HG03066 (cell line): ENCODE measurements around the gene ITPKA.
"Not testable (repeated sequence)": the region's sequence is repeated elsewhere in the genome, so short reads cannot be mapped to it uniquely, and the experiment has no call there.

Source experiments
- ATAC-seq: cut with Tn5 transposase; IDR thresholded peaks from one replicate; pipeline ENCODE4 v1.9.1; 2021; ENCODE audit warnings: low read depth; ENCODE audit not compliant: unreplicated experiment

Gene ITPKA

DNA sequence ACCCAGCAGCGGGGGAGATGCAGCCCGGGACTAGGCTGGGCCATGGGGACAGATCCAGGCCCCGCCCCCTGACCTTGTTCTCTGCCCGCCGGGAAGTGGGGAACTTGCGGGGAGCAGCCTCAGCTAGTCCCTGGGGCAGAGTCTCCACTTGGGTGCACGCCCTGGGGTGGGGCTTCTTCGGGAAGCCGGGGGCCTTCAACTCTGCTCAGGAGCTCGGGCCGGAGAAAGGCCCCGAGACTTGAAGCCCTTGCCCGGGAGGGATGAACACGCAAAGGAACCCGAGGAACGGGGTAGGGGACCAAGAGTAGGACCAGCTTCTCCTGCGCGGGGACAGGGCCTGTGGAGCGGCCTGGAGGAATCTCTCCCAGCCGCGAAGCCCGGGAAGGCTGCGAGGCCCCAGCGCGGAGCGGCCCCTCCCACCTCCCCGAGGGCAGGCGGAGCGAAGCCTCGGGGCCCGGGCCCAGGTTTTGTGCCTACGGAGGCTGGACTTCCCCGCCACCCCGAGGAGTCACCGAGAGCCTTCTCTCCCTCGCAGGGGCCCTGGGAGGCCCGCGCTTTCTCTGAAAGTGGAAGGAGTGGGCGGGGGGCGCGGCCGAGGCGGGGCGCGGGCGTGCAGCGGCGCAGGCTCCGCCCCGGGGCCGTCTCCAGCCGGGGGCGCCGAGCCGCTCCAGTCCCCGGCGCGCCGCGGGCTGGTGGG, at the start of gene ITPKA:
TSS of gene ITPKA (plus strand) at position 670 of the 697 bp plus-strand sequence. CDS start 54 bp downstream, outside the sequence.
- peak; percentile 70 for ATAC-seq

DNA sequence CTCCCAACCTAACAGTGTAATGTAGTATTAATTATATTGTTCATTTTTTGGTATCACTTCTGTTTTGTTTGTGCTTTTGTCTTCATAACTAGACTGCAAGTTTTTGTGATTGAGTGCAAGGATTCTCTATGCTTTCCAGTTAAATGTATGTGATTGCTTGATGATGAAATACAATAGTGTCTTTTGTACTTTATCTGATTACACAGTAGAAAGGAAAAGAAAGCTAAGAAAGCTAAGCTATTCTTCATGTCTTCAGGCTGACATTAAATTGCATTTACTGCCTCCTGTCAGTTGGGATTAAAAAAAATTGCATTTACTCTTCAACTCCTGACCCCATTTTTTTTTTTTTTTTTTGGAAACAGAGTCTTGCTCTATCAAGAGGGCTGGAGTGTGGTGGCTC, 48.3 kb upstream of the ITPKA start:
- ATAC-seq: no peak

DNA sequence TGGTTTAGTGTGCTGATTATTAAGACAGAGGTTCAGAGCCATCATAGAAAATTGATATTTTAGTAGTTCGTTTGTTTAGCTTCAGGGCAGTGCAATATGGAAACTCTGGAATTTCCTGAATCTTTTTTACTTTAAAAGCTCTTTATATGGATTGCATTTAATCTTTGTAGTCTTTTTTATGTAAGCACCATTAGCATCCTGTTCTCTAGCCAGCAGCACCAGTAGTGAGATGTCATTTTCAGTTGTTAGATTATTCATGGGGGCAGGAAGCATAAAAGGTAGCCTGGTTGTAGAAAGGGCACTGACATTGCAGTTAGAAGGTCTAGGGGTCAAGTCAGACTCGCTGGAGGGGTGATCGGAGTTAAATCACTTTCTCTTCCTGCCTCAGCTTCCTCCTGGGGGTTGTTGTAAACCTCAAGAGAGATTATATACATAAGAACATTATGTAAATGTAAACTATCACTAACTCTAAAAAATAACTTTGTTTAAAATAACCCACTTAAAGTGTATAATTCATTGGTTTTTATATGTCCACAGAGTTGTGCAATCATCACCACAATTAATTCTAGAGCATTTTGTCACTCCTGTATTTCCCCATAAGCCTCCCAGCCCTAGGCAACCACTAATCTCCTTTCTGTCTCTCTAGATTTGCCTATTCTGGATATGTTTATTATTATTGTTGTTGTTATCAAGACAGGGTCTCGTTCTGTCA, 31.4 kb upstream of the ITPKA start:
- ATAC-seq: no peak

DNA sequence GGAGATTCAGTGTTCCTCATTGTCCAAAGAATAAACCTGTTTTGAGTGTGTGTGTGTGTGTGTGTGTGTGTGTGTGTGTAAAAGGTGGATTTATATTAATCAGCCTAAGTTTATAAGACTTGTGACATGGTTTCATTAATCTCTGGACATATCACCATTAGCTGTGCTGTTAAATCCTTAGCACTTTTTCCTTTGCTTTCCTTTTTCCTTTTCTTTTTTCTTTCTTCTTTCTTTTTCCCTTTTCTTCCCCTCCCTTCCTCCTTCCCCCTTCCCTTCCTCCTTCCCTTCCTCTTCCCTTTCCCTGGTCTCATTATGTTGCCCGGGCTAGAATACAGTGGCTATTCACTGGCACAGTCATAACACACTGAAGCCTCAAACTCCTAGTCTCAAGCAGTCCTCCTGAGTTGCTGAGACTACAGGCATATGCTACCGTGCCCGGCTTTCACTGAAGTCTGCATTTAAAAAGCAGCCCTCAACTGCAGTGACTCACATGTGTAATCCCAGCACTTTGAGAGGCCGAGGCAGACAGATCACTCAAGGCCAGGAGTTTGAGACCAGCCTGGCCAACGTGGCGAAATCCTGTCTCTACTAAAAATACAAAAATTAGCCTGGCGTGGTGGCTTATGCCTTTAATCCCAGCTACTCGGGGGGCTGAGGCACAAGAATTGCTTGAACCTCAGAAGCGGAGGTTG, 28.6 kb upstream of the ITPKA start:
- ATAC-seq: no peak

DNA sequence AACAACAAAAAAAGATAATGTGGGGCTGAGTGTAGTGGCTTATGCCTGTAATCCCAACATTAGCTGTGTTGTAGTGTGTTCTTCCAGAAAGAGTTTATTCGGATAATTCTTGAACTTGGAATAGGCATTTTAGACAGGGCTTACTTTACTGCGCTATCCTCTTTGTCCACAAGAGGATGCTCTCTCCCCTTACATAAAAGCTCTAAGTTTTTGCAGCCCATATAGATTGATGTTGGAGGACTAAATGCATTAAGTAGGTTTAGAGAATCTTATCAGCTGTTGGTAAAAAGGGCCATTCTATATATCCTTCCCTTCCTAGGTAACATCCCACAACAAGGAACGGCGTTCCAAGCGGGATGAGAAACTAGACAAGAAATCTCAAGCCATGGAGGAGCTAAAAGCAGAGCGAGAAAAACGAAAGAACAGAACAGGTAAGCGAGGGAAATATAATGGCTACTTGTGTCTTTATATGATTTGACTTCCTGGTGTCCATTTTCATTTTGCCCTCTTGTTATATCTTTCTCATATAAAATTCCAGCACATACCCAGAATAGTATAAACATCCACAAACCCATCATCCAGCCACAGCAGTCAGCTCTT, 27.8 kb upstream of the ITPKA start:
- no peak for ATAC-seq

DNA sequence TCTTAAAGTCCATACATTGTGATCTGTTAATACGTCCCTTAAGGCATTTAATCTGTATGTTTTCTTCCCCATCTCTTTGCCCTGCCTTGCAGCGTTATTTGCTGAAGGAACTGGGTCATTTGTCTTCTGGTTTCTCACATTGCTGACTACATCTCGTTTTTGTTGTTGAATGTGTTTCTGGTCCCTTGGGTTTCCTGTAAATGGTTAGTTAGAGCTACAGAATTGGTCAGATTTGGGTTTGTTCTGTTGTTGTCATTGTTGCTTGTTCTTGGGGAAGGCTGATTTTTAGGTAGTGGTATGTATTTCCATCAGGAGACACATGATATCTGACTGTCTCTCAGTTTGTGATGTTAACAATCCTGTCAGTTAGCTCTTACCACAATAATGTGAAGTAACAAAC, 27.0 kb upstream of the ITPKA start:
- no peak for ATAC-seq

- ATAC-seq: not testable (repeated sequence)
These were observed 24.0 kb upstream of the ITPKA start for GRCh38 chr15:41469644-41470043.

DNA sequence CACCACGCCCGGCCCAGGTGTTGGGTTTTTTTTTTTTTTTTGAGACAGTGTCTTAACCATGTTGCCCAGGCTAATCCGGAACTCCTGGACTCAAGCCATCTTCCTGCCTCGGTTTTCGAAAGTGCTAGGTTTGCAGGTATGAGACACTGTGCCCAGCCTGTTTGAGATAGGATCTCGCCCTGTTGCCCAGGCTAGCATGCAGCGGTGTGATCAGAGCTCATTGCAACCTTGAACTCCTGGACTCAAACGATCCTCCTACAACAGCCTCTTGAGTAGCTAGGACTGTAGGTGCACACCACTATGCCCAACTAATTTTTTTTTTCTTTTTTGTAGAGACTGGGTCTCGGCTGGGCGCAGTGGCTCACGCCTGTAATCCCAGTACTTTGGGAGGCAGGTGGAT, 20.3 kb upstream of the ITPKA start:
- no peak for ATAC-seq

- no peak for ATAC-seq
These were observed 19.2 kb upstream of the ITPKA start for GRCh38 chr15:41474436-41474835.

DNA sequence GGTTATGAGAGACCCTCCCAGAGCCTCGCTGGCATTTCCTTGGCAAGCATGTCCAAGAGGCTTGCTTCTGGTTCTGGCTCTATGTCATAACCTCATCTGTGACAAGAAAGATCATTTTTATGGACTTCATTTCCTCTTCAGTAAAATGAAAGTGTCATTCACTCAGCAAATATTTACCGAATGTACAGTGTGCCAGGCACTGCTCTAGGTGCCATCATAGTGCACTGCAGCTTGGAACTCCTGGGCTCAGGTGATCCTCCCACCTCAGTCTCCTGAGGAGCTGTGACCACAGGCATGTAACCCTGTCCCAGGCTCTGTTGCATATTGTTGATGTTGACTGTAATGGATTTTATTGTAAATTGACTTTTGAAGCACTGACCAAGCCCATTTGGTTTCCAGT, 18.7 kb upstream of the ITPKA start:
- no peak for ATAC-seq

- no peak for ATAC-seq
These were observed 17.1 kb upstream of the ITPKA start for GRCh38 chr15:41476416-41477048.

GRCh38 chr15:41480396-41481140, 13.1 kb upstream of the ITPKA start:
- ATAC-seq: no peak

DNA sequence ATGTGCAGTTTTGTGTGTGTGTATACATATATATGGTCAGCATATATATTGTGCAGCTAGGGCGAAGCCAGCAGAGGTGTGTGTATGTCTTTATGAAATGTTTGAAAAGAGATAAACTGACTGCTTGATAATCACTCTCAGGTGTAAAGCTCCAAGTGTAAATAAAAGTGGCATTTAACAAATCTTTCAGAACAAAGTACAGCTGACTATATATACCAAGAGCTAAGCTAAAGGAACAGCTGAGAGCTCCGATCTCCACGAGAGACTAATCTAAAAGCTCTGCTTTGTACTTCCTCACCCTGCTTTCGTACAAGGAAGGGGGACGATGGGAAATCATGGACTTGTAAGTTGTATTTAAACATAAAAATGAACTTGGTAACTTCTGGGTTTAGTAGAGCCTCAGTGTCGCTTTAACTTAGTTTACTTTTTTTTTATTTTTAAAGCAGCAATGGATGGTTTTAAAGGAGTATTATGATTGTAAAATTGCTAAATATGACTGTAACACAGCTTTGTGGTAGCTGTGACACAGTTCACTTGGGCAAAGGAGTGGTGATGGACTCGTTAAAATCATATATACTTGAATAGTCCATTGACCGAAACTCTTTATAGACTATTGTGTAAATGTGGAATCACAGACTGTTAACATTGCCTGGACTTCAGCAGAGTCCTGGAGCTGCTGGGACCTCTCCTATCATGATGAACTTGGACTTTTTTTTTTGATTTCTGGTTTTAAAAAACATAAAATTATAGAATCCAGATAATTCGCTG, 11.4 kb upstream of the ITPKA start:
- no peak for ATAC-seq

GRCh38 chr15:41483115-41483514, 10.6 kb upstream of the ITPKA start:
- peak; percentile 79 for ATAC-seq

DNA sequence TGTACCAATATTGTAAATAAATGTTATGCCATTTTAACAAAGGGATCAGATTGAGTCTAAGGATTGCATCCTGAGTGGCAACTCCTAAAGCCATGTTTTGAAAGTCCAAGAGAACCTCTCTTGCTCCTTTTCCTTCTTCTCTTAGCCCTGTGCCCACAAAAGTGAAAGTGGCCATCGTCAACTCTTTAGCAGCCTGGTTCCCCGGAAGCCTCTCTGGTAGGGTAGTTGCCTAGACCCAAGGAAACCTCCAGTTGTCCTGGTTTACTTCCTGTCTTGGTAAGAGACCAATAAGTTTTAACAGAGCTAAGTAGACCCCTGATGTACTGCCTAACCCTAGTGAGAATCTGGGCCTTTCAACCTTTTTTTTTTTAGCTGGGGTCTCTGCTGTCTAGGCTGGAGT, 10.2 kb upstream of the ITPKA start:
- ATAC-seq: no peak

- no peak for ATAC-seq
These were observed 8.6 kb upstream of the ITPKA start for GRCh38 chr15:41484937-41485625.

DNA sequence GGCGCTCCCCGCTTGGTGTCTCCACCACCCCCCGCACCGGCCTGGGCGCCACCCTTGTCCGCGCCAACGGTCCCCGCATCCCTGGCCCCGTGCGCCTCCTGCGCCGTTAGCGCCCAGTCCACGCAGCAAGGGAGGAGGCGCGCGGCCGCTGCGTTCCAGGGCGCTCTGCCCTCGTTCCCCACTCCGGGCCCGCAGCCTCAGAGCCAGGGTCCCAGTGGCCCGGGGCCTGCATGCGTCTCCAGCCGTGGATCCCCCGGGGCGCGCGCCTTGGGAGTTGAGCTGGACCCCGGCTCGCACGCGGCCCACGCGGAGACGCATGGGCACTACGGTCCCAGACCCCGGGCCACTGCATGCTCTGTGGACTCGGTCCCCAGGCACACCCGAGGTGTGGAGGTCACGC, 7.4 kb upstream of the ITPKA start:
- no peak for ATAC-seq

DNA sequence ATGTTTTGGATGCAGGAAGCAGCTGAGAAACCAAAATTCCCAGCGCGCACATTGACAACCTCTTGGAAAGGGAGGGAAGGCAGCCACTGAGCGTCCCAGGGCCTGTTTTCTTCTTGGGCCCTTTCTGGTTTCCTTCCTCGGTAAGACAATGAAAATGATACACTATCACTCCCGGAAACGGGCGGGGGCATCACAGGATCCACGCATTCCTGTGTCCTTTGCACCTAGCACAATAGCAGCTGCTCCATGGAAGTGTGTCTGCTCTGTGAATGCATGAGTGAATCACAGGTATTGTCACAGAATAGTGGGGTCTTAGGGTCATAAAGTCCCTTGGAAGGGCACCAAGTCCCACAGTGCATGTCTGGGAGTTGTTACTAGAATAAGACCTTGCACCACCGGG, 6.3 kb upstream of the ITPKA start:
- no peak for ATAC-seq

DNA sequence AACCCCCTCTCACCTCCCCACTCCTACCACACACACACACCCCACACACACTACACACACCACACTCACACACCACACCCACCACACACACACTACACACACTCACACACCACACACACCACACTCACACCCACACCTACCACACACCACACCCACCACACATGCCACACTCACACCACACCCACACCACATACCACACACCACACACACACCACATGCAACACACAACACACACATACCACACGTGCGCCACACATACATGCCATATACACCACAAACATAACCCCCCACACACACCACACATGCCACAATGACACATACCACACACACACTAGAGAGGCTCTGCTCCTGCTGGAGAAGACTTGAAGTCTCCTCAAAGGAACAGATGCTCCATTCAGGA, 5.9 kb upstream of the ITPKA start:
- ATAC-seq: no peak
